Nephron progenitor cell (in vitro differentiated cells): ENCODE measurements around the gene GASK1B.

Source experiments
- DNase-seq: peaks from one replicate; pipeline ENCODE4 v3.0.0; 2021
- H3K27ac Mint-ChIP-seq: 2 replicates; pipeline ENCODE4 v1.8.0; 2021; ENCODE audit warnings: mild to moderate bottlenecking, moderate library complexity, mixed read lengths
- H3K27me3 Mint-ChIP-seq: 2 replicates; pipeline ENCODE4 v1.8.0; 2021; ENCODE audit warnings: mild to moderate bottlenecking, low read depth, mixed read lengths; ENCODE audit not compliant: poor library complexity
- H3K36me3 Mint-ChIP-seq: 2 replicates; pipeline ENCODE4 v1.8.0; 2021; ENCODE audit warnings: low read depth, mixed read lengths
- H3K4me1 Mint-ChIP-seq: 2 replicates; pipeline ENCODE4 v1.8.0; 2021; ENCODE audit warnings: mixed read lengths
- H3K4me3 Mint-ChIP-seq: 2 replicates; pipeline ENCODE4 v1.8.0; 2021; ENCODE audit warnings: mild to moderate bottlenecking, moderate library complexity, mixed read lengths
- H3K9me3 Mint-ChIP-seq: 2 replicates; pipeline ENCODE4 v1.8.0; 2021; ENCODE audit warnings: mild to moderate bottlenecking, moderate library complexity, mixed read lengths
- CTCF ChIP-seq: fragments of 200-600 bp; sonication (generic); IDR thresholded peaks from 2 replicates; pipeline ENCODE4 v1.5.0; 2021; ENCODE audit warnings: antibody characterized with exemption

GASK1B gene

DNA sequence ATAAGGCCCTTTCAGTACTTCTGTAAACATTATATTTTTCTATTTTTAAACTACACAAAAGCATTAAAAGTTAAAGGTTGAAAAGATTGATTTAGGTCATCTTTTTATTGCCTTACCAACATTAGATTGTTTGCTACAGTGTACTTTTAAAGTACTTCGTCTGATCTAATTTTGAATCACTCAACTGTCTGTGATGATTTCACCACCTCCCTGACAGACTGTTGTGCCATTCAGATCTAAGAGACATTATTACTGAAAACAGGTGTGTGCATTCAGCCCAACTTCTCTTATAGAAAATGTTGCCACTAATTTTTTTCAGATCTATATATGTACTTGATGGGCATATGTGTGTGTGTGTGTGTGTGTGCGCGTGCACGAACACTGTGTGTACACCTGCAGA, 39.3 kb downstream of the GASK1B start:
- no peaks in the 10 kb centered on the region for H3K9me3 Mint-ChIP-seq
- H3K4me1 Mint-ChIP-seq, result no peaks in the 10 kb centered on the region
- no peak overlapping the region for H3K27ac Mint-ChIP-seq
- no peaks in the 10 kb centered on the region for H3K36me3 Mint-ChIP-seq
- no peak for DNase-seq
- H3K27me3 Mint-ChIP-seq, result peaks cover 8% of the 10 kb centered on the region
- no peak for TF ChIP-seq CTCF
- H3K4me3 Mint-ChIP-seq, result no peak overlapping the region

GRCh38 chr4:158131027-158131426, 41.8 kb downstream of the GASK1B start:
- TF ChIP-seq CTCF, result no peak
- no peaks in the 10 kb centered on the region for H3K9me3 Mint-ChIP-seq
- H3K27me3 Mint-ChIP-seq, result peaks cover 3% of the 10 kb centered on the region
- no peaks in the 10 kb centered on the region for H3K36me3 Mint-ChIP-seq
- no peak overlapping the region for H3K27ac Mint-ChIP-seq
- H3K4me3 Mint-ChIP-seq, result no peak overlapping the region
- DNase-seq, result no peak
- no peaks in the 10 kb centered on the region for H3K4me1 Mint-ChIP-seq

DNA sequence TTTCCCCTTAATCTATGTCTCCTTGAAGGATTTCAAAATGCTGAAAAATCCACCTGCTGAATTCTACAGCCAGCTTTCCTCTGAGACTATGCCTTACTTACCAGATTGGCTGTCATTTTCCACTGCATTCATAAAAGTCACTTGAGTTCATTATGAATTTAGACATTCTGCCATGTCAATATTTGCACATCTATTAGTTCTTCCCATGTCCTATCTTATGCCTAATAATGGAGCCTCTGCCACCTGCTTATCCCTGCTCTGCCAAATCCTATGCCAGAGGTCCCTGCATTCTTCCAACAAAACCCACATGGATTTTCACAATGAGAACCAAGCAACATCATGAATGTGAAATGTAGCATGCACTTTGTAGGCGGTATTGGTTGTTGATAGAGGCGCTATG, 42.6 kb downstream of the GASK1B start:
- no peak for DNase-seq
- TF ChIP-seq CTCF, result no peak
- H3K4me1 Mint-ChIP-seq, result no peaks in the 10 kb centered on the region
- H3K9me3 Mint-ChIP-seq, result no peaks in the 10 kb centered on the region
- no peaks in the 10 kb centered on the region for H3K36me3 Mint-ChIP-seq
- peaks cover 3% of the 10 kb centered on the region for H3K27me3 Mint-ChIP-seq
- no peak overlapping the region for H3K4me3 Mint-ChIP-seq
- H3K27ac Mint-ChIP-seq, result no peak overlapping the region

GRCh38 chr4:158129694-158130093, 43.1 kb downstream of the GASK1B start:
- no peak for TF ChIP-seq CTCF
- peaks cover 3% of the 10 kb centered on the region for H3K27me3 Mint-ChIP-seq
- H3K27ac Mint-ChIP-seq, result no peak overlapping the region
- no peaks in the 10 kb centered on the region for H3K4me1 Mint-ChIP-seq
- no peak overlapping the region for H3K4me3 Mint-ChIP-seq
- DNase-seq, result no peak
- H3K9me3 Mint-ChIP-seq, result no peaks in the 10 kb centered on the region
- no peaks in the 10 kb centered on the region for H3K36me3 Mint-ChIP-seq

DNA sequence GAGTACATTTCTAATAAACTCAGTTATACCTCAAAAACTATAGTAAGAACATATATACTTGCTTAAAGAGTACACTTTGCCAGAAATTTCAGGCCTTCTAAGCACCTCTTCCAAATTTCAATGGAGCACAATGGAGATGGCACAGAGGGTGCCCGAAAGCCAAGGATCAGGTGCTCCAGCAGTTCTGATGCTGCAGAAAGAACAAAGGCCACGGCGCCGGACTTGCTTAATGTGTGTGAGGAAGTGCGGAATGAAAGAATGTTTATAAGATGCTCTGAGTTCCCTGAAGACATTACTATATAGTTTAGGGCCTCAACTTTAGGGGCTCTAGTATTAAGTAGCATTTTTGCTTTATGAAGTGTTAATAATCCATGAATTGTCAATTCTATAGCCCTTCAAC, 44.3 kb downstream of the GASK1B start:
- Mint-ChIP-seq H3K27ac (no peak overlapping the region), H3K4me3 (no peak overlapping the region), H3K9me3 (no peaks in the 10 kb centered on the region), H3K27me3 (peaks cover 3% of the 10 kb centered on the region), H3K36me3 (no peaks in the 10 kb centered on the region), H3K4me1 (no peaks in the 10 kb centered on the region)
- DNase-seq, result no peak
- no peak for TF ChIP-seq CTCF

- Mint-ChIP-seq H3K4me3 (no peak overlapping the region), H3K36me3 (no peaks in the 10 kb centered on the region), H3K27ac (no peak overlapping the region), H3K27me3 (peaks cover 3% of the 10 kb centered on the region), H3K9me3 (no peaks in the 10 kb centered on the region), H3K4me1 (no peaks in the 10 kb centered on the region)
- TF ChIP-seq CTCF, result no peak
- DNase-seq, result no peak
Observed at GRCh38 chr4:158125310-158125709, 47.5 kb downstream of the GASK1B start.
